Osteocyte (in vitro differentiated cells): ENCODE measurements around the gene PIWIL4. TPM values are rescaled to one million over a fixed set of nuclear protein-coding genes. Genes with fewer than 3 reads are reported as not detected.

Experiments
- DNase-seq: peaks from one replicate; pipeline ENCODE4 v3.0.0; 2021; ENCODE audit warnings: mixed read lengths; ENCODE audit not compliant: unreplicated experiment; ENCODE audit errors: extremely low spot score
- H3K27ac Mint-ChIP-seq: one replicate; pipeline ENCODE4 v1.8.0; 2021; ENCODE audit warnings: mild to moderate bottlenecking, mixed read lengths; ENCODE audit not compliant: unreplicated experiment
- H3K27me3 Mint-ChIP-seq: one replicate; pipeline ENCODE4 v1.8.0; 2021; ENCODE audit warnings: mixed read lengths; ENCODE audit not compliant: unreplicated experiment
- H3K36me3 Mint-ChIP-seq: one replicate; pipeline ENCODE4 v1.8.0; 2021; ENCODE audit warnings: mixed read lengths; ENCODE audit not compliant: unreplicated experiment
- H3K4me1 Mint-ChIP-seq: one replicate; pipeline ENCODE4 v1.8.0; 2021; ENCODE audit warnings: mixed read lengths; ENCODE audit not compliant: unreplicated experiment
- H3K4me3 Mint-ChIP-seq: one replicate; pipeline ENCODE4 v1.8.0; 2021; ENCODE audit warnings: mild to moderate bottlenecking, moderate library complexity, mixed read lengths; ENCODE audit not compliant: unreplicated experiment
- H3K9me3 Mint-ChIP-seq: one replicate; pipeline ENCODE4 v1.8.0; 2021; ENCODE audit warnings: mixed read lengths; ENCODE audit not compliant: unreplicated experiment
- total RNA-seq: library from RNA; stranded (reverse); gene quantifications from 2 replicates; pipeline ENCODE4 v1.2.1, GENCODE V29; 2021
- TF ChIP-seq, protein P1 (sequence below): fragments of 200-600 bp; sonication (generic); IDR thresholded peaks from 2 replicates; pipeline ENCODE4 v1.5.0; 2021; ENCODE audit warnings: antibody characterized with exemption, mild to moderate bottlenecking, moderate library complexity

The PIWIL4 gene
- total RNA-seq, 1 donor from 2014 or later, result 1.2 TPM

DNA sequence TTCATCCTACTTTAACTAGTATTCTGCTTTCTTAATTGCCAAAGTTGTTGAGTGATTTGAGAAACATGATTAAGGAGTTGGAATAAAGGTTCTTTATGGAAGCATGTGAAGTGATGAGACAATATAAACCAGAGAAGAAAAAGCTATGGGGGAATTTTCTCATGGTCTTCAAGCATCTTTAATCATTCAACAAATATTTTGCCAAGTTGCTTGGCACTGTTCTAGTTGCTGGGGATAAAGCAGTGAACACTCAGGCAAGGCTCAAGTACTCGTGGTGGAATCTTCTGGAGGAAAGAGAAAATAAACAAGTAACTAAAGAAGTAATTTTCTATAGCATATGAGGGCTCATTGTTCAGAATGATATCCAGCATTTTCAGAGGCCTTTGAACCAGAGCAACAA lies 9.2 kb upstream of the PIWIL4 start:
- Mint-ChIP-seq H3K27me3 (no peaks in the 10 kb centered on the region), H3K9me3 (no peaks in the 10 kb centered on the region), H3K4me1 (peaks cover 3% of the 10 kb centered on the region), H3K4me3 (no peak overlapping the region), H3K27ac (no peak overlapping the region), H3K36me3 (no peaks in the 10 kb centered on the region)
- no peak for DNase-seq
- TF ChIP-seq, protein P1, sequence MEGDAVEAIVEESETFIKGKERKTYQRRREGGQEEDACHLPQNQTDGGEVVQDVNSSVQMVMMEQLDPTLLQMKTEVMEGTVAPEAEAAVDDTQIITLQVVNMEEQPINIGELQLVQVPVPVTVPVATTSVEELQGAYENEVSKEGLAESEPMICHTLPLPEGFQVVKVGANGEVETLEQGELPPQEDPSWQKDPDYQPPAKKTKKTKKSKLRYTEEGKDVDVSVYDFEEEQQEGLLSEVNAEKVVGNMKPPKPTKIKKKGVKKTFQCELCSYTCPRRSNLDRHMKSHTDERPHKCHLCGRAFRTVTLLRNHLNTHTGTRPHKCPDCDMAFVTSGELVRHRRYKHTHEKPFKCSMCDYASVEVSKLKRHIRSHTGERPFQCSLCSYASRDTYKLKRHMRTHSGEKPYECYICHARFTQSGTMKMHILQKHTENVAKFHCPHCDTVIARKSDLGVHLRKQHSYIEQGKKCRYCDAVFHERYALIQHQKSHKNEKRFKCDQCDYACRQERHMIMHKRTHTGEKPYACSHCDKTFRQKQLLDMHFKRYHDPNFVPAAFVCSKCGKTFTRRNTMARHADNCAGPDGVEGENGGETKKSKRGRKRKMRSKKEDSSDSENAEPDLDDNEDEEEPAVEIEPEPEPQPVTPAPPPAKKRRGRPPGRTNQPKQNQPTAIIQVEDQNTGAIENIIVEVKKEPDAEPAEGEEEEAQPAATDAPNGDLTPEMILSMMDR, result no peak

DNA sequence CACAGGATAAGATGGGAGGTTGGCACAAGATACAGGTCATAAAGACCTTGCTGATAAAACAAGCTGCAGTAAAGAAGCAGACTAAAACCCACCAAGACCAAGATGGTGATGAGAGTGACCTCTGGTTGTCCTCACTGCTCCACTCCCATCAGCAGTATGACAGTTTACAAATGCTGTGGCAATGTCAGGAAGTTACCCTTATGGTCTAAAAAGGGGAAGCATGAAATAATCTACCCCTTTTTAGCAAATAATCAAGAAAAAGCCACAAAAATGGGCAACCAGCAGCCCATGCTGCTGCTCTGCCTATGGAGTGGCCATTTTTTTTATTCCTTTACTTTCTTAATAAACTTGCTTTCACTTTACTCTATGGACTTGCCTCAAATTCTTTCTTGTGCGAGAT lies 8.7 kb upstream of the PIWIL4 start:
- no peak for DNase-seq
- no peaks in the 10 kb centered on the region for H3K27me3 Mint-ChIP-seq
- H3K27ac Mint-ChIP-seq, result no peak overlapping the region
- H3K4me3 Mint-ChIP-seq, result no peak overlapping the region
- no peaks in the 10 kb centered on the region for H3K36me3 Mint-ChIP-seq
- TF ChIP-seq, protein P1, result no peak
- peaks cover 5% of the 10 kb centered on the region for H3K4me1 Mint-ChIP-seq
- no peaks in the 10 kb centered on the region for H3K9me3 Mint-ChIP-seq

DNA sequence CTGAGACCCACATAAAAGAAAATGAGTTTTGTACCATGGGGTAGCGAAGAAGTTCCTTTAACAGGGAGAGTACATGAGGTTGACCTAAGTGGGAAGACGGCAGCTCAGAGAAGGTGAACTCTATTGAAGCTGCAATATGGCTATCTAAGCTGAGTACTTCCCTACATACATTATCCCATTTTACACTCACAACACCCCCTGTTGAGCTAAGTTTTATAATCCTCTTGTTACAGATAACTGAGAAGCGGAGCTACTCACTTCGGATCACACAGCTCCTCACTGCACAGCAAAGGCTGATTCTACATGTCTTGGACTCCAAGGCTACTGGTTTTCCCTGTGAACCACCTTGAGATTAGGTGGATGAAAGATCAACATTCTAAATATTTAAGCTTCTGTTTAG lies 8.2 kb upstream of the PIWIL4 start:
- Mint-ChIP-seq H3K27ac (no peak overlapping the region), H3K36me3 (no peaks in the 10 kb centered on the region), H3K4me1 (peaks cover 5% of the 10 kb centered on the region), H3K27me3 (no peaks in the 10 kb centered on the region), H3K9me3 (no peaks in the 10 kb centered on the region), H3K4me3 (no peak overlapping the region)
- TF ChIP-seq, protein P1, result no peak
- no peak for DNase-seq

DNA sequence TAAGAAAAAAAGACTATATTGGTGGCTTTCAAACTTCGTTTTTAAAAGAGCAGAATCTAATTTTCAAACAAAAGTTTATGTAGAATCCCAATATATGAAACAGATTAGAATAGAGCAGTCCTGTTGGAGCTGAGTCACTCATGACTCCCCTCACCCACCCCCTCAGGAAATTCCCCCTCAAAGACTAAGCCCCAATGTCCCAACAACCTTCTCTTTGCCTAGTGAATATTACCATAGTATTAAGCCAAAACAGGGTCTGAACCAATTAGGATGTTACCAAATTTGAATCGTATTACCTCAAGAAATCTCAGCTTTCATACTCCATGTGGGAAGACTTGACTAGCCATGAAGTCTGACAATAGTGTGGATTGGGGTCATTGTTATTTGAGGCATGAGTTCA lies 7.8 kb upstream of the PIWIL4 start:
- Mint-ChIP-seq H3K36me3 (no peaks in the 10 kb centered on the region), H3K27me3 (no peaks in the 10 kb centered on the region), H3K9me3 (no peaks in the 10 kb centered on the region), H3K4me1 (peaks cover 5% of the 10 kb centered on the region), H3K27ac (no peak overlapping the region), H3K4me3 (no peak overlapping the region)
- no peak for DNase-seq
- TF ChIP-seq, protein P1, result no peak

DNA sequence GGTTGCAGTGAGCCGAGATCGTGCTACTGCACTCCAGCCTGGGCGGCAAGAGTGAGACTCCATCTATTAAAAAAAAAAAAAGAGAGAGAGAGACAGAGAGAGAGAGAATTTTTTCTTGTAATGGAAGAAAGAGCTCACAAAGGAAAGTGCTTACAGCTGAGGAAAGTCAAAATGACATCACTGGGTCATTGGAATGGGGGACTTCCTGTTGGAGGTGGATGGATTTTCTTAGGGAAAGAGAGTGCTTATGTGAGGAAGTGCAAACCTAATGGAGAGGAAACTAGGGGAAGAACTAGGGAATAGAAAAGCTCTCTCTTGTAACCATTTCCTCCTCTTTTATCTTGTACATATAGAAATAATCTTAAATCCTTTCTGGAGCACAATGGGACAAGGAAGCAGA lies 6.3 kb upstream of the PIWIL4 start:
- Mint-ChIP-seq H3K27me3 (no peaks in the 10 kb centered on the region), H3K36me3 (no peaks in the 10 kb centered on the region), H3K4me1 (peaks cover 5% of the 10 kb centered on the region), H3K9me3 (no peaks in the 10 kb centered on the region), H3K4me3 (no peak overlapping the region), H3K27ac (no peak overlapping the region)
- TF ChIP-seq, protein P1, result no peak
- no peak for DNase-seq
